Measurements from ENCODE around the gene IGSF23.
"Not testable (repeated sequence)": the region's sequence is repeated elsewhere in the genome, so short reads cannot be mapped to it uniquely, and the experiment has no call there.

The IGSF23 gene

GRCh38 chr19:44666852-44667556 is 53.6 kb downstream of the IGSF23 start:
- no peak for DNase-seq (ENCODE audit: low spot score)

GRCh38 chr19:44668985-44669764 is 55.8 kb downstream of the IGSF23 start:
- DNase-seq (ENCODE audit: low spot score) = no peak

- not testable (repeated sequence) for DNase-seq (ENCODE audit: low spot score)
Measured at GRCh38 chr19:44670027-44670426, 56.7 kb downstream of the IGSF23 start.

- no peak for DNase-seq (ENCODE audit: low spot score)
Measured at GRCh38 chr19:44671400-44671799, 58.0 kb downstream of the IGSF23 start, which contains the start of gene CEACAM19. Gene CEACAM19 (plus strand): TSS chr19:44671482. CDS start chr19:44671932, 450 bp downstream.

GRCh38 chr19:44672226-44672625 is 58.9 kb downstream of the IGSF23 start:
- no peak for DNase-seq (ENCODE audit: low spot score)

- DNase-seq (ENCODE audit: low spot score) = no peak
Measured at GRCh38 chr19:44673510-44673909, 60.1 kb downstream of the IGSF23 start.

GRCh38 chr19:44675521-44675920 is 62.2 kb downstream of the IGSF23 start:
- no peak for DNase-seq (ENCODE audit: low spot score)

GRCh38 chr19:44677019-44677811 is 63.9 kb downstream of the IGSF23 start:
- DNase-seq (ENCODE audit: low spot score) = no peak

GRCh38 chr19:44680536-44680935 is 67.2 kb downstream of the IGSF23 start:
- DNase-seq (ENCODE audit: low spot score) = no peak

GRCh38 chr19:44681992-44682790 is 68.8 kb downstream of the IGSF23 start:
- no peak for DNase-seq (ENCODE audit: low spot score)

GRCh38 chr19:44682807-44683206 is 69.4 kb downstream of the IGSF23 start:
- DNase-seq (ENCODE audit: low spot score) = no peak

- DNase-seq (ENCODE audit: low spot score) = no peak
Measured at GRCh38 chr19:44683434-44684210, 70.3 kb downstream of the IGSF23 start.

- DNase-seq (ENCODE audit: low spot score) = not testable (repeated sequence)
Measured at GRCh38 chr19:44684396-44684795, 71.0 kb downstream of the IGSF23 start.

GRCh38 chr19:44684892-44685863 is 71.8 kb downstream of the IGSF23 start:
- peak; percentile 55 for DNase-seq (ENCODE audit: low spot score)

- no peak for DNase-seq (ENCODE audit: low spot score)
Measured at GRCh38 chr19:44685877-44686276, 72.5 kb downstream of the IGSF23 start.
